GM19043 (cell line): ENCODE results near the gene ZNF3.
"Not testable (repeated sequence)": the region's sequence is repeated elsewhere in the genome, so short reads cannot be mapped to it uniquely, and the experiment has no call there.

Source experiments
- ATAC-seq: cut with Tn5 transposase; IDR thresholded peaks from one replicate; pipeline ENCODE4 v1.9.1; 2021; ENCODE audit warnings: low read depth; ENCODE audit not compliant: unreplicated experiment

ZNF3 gene

DNA sequence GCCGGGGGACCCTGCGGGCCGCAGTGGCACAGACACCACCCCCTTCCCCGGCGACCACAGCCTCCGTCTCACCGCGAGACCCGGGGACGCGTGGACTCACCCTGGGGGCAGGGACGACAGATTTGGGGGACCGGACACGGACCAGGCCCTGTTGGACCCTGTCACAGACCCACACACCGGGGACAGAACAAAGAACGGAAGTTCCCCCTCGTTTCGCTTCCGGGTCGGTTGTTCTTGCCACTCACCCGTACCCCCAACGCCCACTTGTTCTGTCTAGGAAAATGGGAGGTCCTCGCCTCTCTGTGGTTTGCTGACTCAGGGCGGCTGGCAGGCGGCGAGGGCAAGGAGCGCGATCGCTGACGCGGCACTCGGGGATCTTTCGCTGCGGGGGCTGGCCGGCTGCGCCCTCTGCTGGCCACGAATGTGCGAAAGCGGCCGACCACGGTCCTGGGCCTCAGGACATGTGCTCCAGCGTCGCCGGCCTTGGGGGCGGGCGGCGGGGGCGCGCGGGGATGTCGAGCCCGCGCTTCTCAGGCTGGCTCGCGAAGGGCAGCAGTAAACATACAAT, at the start of gene ZNF3:
Gene ZNF3 (minus strand): TSS at position 189 of the 568 bp plus-strand sequence. CDS start 4,366 bp downstream, outside the sequence.
- peak; percentile 71 for ATAC-seq

GRCh38 chr7:100130608-100131453, 49.3 kb upstream of the ZNF3 start:
- no peak for ATAC-seq

DNA sequence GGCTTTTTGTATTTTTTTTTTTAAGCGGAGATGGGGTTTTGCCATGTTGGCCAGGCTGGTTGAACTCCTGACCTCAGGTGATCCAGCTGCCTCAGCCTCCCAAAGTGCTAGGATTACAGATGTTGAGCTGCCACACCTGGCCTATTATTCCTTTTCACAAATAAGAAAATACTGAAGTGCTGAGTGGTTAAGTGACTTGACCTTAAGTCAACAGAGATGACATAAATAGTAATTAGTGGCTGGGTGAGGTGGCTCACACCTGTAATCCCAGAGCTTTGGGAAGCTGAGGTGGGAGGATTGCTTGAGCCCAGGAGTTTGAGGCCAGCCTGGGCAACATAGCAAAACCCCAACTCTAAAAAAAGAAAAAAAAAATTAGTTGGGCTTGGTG, 48.7 kb upstream of the ZNF3 start:
- ATAC-seq = not testable (repeated sequence)

DNA sequence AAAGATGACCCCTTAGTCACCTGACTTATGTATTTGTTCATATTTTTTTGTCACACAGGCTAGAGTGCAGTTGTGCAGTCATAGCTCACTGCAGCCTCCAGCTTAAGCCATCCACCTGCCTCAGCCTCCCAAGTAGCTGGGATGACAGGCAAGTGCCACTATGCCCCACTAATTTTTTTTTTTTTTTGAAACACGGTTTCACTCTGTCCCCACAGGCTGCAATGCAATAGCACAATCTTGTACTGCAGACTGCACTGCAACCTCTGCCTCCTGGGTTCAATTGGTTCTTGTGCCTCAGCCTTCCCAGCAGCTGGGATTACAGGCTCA, 47.1 kb upstream of the ZNF3 start:
- no peak for ATAC-seq

DNA sequence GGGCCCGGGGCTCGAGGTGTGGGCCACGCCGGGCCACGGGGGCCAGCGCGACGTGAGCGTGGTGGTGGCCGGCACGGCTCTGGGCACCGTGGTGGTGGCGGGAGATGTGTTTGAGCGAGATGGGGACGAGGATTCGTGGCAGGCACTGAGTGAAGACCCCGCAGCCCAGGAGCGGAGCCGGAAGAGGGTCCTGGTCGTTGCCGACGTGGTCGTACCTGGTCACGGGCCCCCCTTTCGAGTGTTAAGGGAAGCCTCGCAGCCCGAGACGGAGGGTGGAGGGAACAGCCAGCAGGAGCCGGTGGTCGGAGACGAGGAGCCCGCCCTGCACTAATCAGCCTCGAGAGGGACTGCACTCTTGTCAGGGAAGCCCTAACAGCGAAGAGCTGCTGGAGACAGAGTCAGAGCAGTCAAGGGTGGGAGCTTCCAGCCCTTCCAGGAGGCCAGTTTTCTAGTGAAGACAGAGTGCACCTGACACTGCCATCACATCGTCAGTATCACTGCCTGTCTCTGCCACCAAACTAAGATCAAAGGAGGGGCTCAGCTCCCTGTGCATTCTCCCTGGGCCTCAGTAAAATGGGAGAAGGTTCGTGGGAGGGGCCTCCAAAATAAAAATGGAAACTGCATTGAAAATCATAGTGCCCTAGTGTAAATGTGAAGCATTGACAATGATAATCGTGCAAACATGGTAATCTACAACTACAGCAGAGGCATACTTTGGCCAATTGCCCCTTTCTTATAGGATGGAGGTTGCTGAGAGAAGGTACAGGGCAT, 46.5 kb upstream of the ZNF3 start:
- ATAC-seq = no peak

DNA sequence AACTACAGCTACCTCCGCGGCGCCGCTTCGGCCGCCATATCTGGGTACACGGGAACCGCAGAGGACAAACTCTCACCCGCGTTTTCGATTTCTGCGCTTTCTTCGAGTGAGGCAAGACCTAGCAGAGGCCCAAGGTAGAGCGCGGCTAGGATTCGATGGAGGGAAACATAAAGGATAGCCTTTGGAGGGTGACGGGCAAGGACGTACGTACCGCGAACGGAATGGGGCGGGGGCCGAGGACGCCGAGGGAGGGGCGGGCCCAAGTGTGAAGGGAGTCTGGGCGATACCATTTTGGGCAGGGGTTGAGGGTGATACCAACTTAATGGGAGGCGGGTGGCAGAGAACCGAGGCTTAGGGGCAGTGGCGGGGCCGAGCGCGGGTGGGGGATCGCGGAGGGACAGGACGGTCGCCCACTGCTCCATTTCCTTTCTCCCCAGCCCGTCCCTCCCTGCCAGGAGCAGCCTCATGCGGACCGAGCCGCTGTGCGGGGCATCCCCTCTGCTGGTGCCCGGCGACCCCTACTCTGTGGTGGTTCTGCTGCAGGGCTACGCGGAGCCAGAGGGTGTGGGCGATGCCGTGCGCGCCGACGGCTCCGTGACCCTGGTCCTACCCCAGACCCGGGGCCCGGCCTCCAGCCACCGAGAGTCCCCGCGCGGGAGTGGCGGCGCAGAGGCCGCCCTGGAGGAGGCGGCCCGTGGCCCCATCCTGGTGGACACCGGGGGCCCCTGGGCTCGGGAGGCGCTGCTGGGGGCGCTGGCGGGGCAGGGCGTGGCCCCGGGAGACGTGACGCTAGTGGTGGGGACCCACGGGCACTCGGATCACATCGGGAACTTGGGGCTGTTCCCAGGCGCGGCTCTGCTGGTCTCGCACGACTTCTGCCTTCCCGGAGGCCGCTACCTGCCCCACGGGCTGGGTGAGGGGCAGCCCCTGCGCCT, 45.7 kb upstream of the ZNF3 start, which contains the start of gene MBLAC1:
Gene MBLAC1 (plus strand): TSS at position 37 of the 935 bp plus-strand sequence. CDS start 429 bp downstream, at position 466.
- ATAC-seq = peak; percentile 50

GRCh38 chr7:100126239-100126930, 44.9 kb upstream of the ZNF3 start:
- ATAC-seq = peak; percentile 10

DNA sequence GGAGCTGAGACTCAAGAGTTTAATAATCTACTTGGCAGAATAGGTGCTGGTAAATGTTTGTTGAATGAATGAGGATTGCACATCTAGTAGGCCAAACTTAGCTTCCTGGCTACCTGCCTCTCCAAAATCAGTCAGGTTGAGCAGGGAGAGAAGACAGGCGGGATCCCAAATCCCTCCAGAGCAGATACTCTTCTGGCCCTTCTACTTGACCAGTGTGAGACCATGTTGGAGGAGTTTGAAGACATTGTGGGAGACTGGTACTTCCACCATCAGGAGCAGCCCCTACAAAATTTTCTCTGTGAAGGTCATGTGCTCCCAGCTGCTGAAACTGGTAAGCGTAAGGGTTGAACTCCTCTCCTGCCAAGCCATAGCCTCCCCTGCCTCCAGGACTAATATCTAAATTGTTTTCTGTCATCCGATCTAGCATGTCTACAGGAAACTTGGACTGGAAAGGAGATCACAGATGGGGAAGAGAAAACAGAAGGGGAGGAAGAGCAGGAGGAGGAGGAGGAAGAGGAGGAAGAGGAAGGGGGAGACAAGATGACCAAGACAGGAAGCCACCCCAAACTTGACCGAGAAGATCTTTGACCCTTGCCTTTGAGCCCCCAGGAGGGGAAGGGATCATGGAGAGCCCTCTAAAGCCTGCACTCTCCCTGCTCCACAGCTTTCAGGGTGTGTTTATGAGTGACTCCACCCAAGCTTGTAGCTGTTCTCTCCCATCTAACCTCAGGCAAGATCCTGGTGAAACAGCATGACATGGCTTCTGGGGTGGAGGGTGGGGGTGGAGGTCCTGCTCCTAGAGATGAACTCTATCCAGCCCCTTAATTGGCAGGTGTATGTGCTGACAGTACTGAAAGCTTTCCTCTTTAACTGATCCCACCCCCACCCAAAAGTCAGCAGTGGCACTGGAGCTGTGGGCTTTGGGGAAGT, 43.0 kb upstream of the ZNF3 start:
- ATAC-seq = no peak

DNA sequence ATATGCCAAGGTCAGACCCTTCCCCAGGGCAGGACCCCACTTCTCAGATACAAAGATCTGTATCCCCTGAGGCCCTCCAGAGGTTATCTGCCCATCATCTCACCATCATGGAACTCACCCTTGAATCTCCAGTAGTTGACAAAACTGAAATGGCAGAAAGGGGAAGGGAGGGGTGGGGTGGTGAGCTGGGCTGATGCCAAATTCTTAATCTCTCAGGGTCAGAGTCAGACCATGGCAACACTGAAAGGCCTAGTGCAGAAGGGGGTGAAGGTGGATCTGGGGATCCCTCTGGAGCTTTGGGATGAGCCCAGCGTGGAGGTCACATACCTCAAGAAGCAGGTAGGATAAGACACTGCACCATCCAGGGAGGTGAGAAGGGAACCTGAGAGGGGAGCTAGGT, 41.0 kb upstream of the ZNF3 start:
- ATAC-seq = no peak

DNA sequence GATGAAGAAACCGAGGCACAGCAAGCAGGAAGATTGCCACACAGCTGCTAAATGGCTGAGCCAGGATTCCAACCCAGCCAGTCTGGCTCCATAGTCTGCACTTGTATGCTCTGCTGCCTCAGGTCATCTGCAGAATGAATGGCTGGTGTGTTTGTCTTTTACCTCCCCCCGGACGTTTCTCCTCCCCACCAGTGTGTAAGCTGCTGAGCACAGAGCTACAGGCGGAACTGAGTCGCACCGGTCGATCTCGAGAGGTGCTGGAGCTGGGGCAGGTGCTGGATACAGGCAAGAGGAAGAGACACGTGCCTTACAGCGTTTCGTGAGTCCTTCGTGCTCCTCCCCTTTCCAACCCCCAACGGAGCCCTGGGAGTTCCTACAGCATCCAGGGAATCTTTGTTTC, 40.5 kb upstream of the ZNF3 start:
- ATAC-seq = no peak

- ATAC-seq = no peak
These were observed 39.2 kb upstream of the ZNF3 start for GRCh38 chr7:100120733-100121036.

GRCh38 chr7:100119970-100120732, 38.6 kb upstream of the ZNF3 start:
- ATAC-seq = peak; percentile 23

- peak; percentile 65 for ATAC-seq
These were observed 37.8 kb upstream of the ZNF3 start, which contains the start of the genes CNPY4 and TAF6 for GRCh38 chr7:100119072-100119969. Gene CNPY4, plus strand, starts transcription at chr7:100119634. Its CDS starts 111 bp downstream, at chr7:100119745. Gene TAF6, minus strand, starts transcription at chr7:100119358. Its CDS starts 5,149 bp downstream, at chr7:100114209.

DNA sequence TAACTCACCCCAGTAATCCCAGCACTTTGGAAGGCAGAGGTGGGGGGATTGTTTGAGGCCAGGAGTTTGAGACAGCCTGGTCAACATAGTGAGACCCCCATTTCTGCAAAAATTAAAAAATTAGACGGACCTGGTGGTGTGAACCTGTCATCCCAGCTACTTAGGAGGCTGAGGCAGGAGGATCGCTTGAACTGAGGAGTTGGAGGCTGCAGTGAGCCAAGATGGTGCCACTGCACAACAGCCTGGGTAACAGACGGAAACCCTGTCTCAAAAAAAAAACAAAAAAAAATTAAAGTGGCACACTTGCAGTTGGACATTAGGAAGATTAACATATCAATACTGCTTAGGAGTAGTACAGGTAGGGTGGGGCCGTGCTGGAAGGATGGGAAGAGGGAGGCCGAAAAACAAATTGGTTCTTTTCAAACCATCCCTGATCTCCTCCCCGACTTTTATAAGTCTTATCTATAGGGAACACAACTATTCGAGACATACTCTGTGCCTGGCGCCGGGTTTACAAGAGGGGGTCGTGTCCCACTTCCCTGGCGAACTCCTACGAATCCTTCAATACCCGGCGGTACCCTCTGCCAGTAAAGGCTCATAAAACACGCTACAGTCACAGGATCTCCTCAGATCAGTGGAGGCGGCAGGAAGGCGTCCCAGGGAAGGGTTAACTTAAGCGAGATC, 37.0 kb upstream of the ZNF3 start:
- no peak for ATAC-seq

GRCh38 chr7:100115026-100115425, 33.5 kb upstream of the ZNF3 start:
- no peak for ATAC-seq

GRCh38 chr7:100111914-100112313, 30.4 kb upstream of the ZNF3 start:
- ATAC-seq = no peak
